CD4-positive, alpha-beta T cell treated with Interferon alpha-2 for 1 hour (primary cell): Measurements from ENCODE around the gene MYO9B.

Experiments used
- DNase-seq, 2 donors: peaks; one replicate each; pipeline ENCODE4 v3.0.0-alpha.2; 2020 to 2022

The MYO9B gene

GRCh38 chr19:17075035-17075863 lies at the start of gene MYO9B, which contains the start of gene HAUS8:
Gene MYO9B, plus strand, starts transcription at chr19:17075777. Its CDS starts 25,941 bp downstream, at chr19:17101718.
Gene HAUS8, minus strand, starts transcription at chr19:17075452. Its CDS starts 30 bp downstream, at chr19:17075422.
- DNase-seq: peak; percentile 100

- DNase-seq: peak in 1 of 2 donors; percentile 10
These were observed 49.5 kb upstream of the MYO9B start for GRCh38 chr19:17025991-17026658.

DNA sequence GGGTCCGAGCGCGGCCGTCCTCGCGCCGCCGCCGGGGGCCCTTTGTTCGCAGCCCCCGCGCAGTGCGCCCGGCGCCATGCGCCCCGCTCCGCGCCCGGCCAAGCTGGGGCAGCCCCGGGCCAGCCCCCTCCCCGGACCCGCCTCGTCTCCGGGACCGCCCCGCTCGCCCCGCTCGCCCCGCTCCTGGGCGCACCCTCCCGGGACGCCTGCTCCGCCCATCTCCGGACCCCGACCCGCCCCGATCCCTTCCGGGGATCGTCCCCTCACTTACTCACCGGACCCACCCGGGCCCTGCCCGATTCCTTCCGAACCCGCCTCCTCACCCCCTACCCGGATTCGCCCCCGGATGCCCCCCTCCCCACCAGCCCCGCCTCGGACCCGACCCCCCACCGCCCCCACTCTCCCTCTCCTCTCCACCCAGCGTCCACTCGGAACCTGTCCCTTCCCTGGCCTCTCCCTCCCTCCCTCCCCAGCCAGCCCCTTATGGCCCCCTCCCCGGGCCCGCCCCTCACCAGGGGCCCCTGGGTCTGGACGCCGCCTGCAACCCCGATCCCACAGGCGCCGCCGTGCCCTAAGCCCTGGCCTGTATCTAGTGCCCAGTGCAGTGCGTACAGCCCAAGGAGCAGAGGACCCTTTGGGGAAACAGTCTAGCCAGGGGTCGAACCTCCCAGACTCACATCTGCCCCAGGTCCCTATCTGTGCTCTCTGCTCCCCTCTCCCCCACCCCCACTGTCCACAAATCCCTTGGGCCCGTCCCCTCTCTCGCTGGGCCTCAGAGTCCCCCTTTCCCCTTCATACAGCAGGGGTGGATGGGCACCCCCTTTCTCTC lies 48.7 kb upstream of the MYO9B start, which contains the start of gene CPAMD8:
Gene CPAMD8 (minus strand): TSS at position 105 of the 829 bp plus-strand sequence. CDS start 168 bp downstream, outside the sequence.
- no peak for DNase-seq

GRCh38 chr19:17027535-17027975 lies 48.0 kb upstream of the MYO9B start:
- DNase-seq: no peak

DNA sequence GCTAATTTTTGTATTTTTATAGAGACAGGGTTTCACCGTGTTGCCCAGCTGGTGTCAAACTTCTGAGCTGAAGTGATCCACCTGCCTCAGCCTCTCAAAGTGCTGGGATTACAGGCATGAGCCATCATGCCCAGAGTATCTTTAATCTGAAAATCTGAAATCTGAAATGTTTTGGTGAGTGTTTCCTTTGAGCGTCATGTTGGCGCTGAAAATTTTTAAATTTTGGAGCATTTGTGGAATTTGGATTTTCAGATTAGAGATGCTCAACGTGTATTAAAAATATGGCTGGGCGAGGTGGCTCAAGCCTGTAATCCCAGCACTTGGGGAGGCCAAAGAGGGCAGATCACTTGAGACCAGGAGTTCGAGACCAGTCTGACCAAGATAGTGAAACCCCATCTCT lies 43.8 kb upstream of the MYO9B start:
- no peak for DNase-seq

DNA sequence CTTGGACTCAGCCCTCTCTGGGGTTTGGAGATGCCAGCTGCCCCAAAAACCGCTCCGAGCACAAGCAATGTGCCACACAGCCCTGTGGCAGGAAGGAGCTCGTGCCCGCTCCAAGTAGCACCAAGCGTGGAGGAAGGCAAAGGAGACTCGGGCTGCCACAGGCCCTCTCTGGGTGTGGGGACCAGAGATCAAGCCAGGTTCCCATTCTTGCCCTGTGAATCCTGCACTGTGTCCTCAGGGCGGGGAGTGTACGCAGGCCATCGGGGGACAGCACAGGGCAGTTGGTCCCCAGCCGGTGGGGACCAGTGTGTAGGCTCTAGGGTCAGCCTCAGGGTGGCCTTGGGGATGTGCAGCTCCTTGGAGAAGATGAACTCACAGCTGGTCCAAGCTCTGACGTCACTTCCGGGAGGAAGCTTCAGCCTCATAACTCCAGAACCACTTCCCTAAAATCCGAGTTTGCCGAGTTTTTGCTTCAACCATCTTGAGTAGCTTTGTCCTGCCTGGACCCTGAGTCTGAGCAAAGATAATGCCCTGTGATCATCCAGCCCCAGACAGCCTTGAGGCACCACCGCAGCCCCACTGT lies 39.6 kb upstream of the MYO9B start:
- DNase-seq: peak; percentile 18 to 62

- no peak for DNase-seq
These were observed 38.9 kb upstream of the MYO9B start for GRCh38 chr19:17036640-17037039.

GRCh38 chr19:17037184-17037583 lies 38.4 kb upstream of the MYO9B start:
- DNase-seq: no peak

DNA sequence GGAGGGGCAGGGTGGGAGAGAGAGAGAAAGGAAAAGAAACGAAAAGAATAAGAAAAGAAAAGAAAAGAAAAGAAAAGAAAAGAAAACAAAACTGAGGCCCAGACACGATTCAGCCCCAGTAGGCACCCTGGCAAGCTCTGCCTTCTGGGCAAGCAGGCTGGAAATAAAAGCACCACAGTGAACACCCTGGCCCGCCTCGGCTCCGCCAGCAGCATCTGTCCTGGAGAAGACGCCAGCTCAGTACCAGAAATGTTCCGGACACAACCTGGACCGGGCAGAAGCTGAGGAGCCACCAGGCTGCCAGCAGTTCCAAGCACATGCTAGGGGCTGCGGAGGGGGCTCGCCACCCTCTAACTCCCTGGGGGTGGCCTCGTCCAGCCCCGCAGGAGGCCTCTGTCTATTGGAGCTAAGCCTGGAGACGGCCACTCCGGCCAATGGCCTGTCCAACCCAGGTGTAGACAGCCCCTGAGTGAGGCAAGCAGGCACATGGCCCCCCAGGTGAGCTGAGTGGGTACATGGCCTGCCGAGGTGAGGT lies 37.5 kb upstream of the MYO9B start:
- DNase-seq: no peak

DNA sequence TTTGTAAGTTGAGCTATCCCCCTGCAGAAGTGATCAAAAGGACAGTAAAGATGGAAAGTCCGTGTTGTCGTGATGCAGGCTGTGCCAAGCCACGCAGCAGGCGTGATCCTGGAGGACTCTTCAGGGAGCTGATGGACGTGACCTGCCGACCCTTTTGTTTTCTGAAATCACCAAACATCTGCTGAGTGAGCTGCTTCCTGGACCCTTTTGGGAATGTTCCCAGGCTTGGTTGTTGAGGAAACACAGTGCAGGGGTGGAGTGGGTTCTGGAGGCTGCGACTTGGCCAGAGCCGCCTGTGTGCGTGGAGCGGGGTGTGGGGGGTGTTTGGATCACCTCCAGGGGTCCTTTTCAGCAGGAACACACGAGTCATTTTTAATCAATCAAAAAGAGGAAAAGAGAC lies 33.6 kb upstream of the MYO9B start:
- DNase-seq: no peak

- DNase-seq: no peak
These were observed 31.8 kb upstream of the MYO9B start for GRCh38 chr19:17043744-17044143.

- DNase-seq: no peak
These were observed 29.6 kb upstream of the MYO9B start for GRCh38 chr19:17045907-17046502.

GRCh38 chr19:17048885-17049453 lies 26.6 kb upstream of the MYO9B start:
- no peak for DNase-seq

DNA sequence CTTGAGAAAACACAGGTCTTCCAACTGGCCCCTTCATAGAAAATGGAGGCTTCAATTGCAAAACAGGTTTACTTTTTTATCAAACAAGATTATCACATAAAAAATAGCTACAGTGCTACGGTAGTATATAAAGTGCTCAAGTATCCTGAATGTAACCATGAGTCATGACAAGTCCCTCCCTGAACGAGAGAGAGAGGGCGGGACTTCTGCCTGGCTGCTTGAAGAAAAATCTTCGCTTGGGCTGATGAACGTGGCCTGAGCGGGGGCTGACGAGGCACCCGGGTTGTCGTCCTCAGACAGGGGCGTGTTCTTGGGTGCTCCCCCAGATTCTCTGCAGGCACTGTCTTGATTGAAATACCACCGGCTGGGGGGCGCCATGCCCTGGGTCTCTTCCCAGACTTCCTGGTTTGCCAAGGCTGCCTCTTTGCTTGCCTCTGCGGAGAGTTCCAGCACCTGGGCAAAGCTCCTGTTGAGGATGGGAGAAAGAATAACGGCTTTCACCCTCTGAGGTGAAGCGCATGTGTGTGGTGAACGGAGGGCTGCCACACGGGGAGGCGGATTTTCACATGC lies 25.8 kb upstream of the MYO9B start:
- DNase-seq: no peak

GRCh38 chr19:17052439-17052838 lies 23.1 kb upstream of the MYO9B start:
- peak; percentile 13 to 56 for DNase-seq

DNA sequence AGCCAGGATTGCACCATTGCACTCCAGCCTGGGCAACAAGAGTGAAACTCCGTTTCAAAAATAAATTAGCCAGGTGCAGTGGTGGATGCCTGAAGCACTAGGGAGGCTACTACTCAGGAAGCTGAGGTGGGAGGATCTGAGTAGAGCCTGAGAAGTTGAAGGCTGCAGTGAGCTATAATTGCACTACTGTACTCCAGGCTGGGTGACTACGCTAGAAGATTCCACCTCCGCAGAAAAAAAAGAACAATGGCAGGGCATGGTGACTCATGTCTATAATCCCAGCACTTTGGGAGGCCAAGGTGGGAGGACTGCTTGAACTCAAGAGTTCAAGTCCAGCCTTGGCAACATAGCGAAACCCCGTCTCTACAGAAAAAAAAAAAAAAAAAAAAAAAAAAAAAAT lies 20.8 kb upstream of the MYO9B start:
- DNase-seq: no peak

DNA sequence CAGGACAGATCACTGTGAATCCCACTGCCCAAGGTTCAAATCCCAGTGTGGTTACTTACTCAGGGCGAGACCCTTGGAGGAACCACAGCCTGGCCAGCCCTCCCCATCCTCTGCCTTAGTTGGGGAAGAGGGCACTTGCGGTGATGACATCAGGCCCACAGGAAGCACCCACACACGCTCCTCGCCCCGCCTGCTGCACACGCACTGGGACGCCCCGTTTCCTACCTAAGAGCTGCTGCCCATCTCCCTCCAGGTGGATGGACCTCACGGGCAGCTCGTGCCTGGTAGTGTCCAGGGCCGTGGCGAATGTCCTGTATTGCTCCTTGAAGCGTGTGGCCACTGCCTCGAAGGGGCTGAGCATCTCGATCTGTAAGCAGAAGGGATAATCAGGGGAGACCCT lies 19.9 kb upstream of the MYO9B start:
- no peak for DNase-seq

DNA sequence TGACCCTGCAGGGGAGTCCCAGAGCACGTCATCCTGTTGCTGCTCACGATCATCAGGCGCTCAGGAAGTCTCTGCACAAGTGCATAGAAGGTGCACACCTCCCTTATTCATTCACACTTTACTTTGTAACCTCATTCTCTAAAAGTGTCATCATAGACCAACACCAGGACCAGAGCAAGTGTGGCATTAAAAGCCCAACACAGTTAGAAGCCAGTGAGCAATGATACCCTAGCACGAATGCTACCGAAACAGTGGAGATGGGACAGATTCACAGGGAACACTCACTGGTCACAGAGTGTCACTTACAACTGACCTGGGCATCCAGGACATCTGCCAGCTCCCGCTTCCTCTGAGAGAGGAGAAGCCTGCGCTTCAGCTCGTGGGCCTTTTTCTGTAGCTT lies 17.3 kb upstream of the MYO9B start:
- DNase-seq: no peak

DNA sequence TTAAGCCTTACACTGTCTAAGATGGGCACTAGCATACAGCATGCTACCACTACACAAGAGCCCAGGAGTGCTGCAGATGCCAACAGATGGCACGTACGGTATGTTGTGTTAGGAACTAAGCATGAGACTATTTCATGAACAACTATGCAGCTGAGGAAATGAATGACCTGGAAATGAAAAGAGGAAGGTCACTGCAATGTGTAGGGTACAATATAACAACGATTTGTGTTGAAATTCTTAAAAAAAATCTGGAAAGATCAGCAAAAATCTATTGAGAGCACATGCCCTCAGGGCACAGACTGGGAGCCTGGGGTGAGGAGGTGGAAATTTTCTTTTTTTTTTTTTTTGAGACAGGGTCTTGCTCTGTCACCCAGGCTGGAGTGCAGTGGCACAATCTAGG lies 14.8 kb upstream of the MYO9B start:
- DNase-seq: no peak

DNA sequence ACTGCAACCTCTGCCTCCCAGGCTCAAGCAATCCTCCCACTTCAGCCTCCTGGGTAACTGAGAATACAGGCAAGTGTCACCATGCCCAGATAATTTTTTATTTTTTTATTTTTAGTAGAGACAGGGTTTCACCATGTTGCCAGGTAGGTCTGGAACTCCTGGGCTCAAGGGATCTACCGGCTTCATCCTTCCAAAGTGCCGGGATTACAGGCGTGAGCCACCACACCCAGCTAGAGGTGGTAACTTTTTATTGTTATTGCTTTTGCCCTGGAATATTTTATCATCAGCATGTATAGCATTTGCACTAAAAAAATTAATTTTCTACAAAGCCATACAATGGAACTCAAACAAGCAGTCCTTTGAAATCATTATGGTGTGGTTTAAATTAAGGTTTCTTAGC lies 14.4 kb upstream of the MYO9B start:
- DNase-seq: no peak

- DNase-seq: no peak
These were observed 13.9 kb upstream of the MYO9B start for GRCh38 chr19:17061691-17062090.
